ENCODE measurements around the gene SLC6A17.

Gene SLC6A17
- 0 to 2.8 (median 0.03) reads per million in 17 experiments for total RNA-seq

GRCh38 chr1:110150330-110151174 lies at the start of gene SLC6A17:
SLC6A17 (plus strand) TSS chr1:110150494; CDS start chr1:110166930, 16,436 bp downstream.
- peak; percentile 13 to 46 (median 20) for DNase-seq

- peak; percentile 24 to 53 (median 42) for DNase-seq
These were observed 48.2 kb upstream of the SLC6A17 start for GRCh38 chr1:110102081-110102480.

GRCh38 chr1:110106013-110106941 lies 44.0 kb upstream of the SLC6A17 start:
- DNase-seq = peak; percentile 74 to 80 (median 77)

- DNase-seq = no peak
These were observed 42.3 kb upstream of the SLC6A17 start for GRCh38 chr1:110107867-110108469.

- DNase-seq = no peak
These were observed 39.2 kb upstream of the SLC6A17 start for GRCh38 chr1:110111081-110111480.

GRCh38 chr1:110112143-110112542 lies 38.2 kb upstream of the SLC6A17 start, which contains the start of gene UBL4B:
UBL4B (plus strand) TSS chr1:110112443; CDS start chr1:110112535, 92 bp downstream.
- DNase-seq = no peak

GRCh38 chr1:110112656-110113055 lies 37.6 kb upstream of the SLC6A17 start:
- no peak for DNase-seq

GRCh38 chr1:110113551-110113950 lies 36.7 kb upstream of the SLC6A17 start:
- no peak for DNase-seq

- no peak for DNase-seq
These were observed 36.1 kb upstream of the SLC6A17 start for GRCh38 chr1:110114173-110114572.

GRCh38 chr1:110114784-110115183 lies 35.5 kb upstream of the SLC6A17 start:
- DNase-seq = no peak

- peak in 1 of 4 experiments; percentile 10 for DNase-seq
These were observed 31.5 kb upstream of the SLC6A17 start for GRCh38 chr1:110118636-110119396.

- no peak for DNase-seq
These were observed 30.5 kb upstream of the SLC6A17 start for GRCh38 chr1:110119843-110120242.

- no peak for DNase-seq
These were observed 29.2 kb upstream of the SLC6A17 start for GRCh38 chr1:110120960-110121561.

- no peak for DNase-seq
These were observed 27.1 kb upstream of the SLC6A17 start for GRCh38 chr1:110123224-110123623.

GRCh38 chr1:110125810-110126209 lies 24.5 kb upstream of the SLC6A17 start:
- DNase-seq = no peak

GRCh38 chr1:110130113-110130591 lies 20.1 kb upstream of the SLC6A17 start:
- no peak for DNase-seq

GRCh38 chr1:110130989-110131388 lies 19.3 kb upstream of the SLC6A17 start:
- no peak for DNase-seq

- DNase-seq = no peak
These were observed 17.6 kb upstream of the SLC6A17 start for GRCh38 chr1:110132682-110133081.

GRCh38 chr1:110133436-110133835 lies 16.9 kb upstream of the SLC6A17 start:
- DNase-seq = no peak

- no peak for DNase-seq
These were observed 16.2 kb upstream of the SLC6A17 start for GRCh38 chr1:110134050-110134595.

- DNase-seq = no peak
These were observed 15.0 kb upstream of the SLC6A17 start for GRCh38 chr1:110135246-110135645.
